H1 (cell line): ENCODE results near the gene GPR156. TPM values are rescaled to one million over a fixed set of nuclear protein-coding genes. Genes with fewer than 3 reads are reported as not detected.

Source experiments
- POU5F1 ChIP-seq: IDR thresholded peaks from 2 replicates; pipeline ENCODE4 v1.6.1; 2011; ENCODE audit warnings: low read depth, mild to moderate bottlenecking, low read length, moderate library complexity
- polyA plus RNA-seq, 7 experiments: library from polyadenylated mRNA; depleted of rRNA in 3 of 7; stranded (reverse) in 5 of 7; unstranded in 2 of 7; fragments of >200 nt in 5 of 7; fragments of 200-250 nt in 2 of 7; gene quantifications; 1 replicate in 5 of 7; 2 replicates in 1 of 7; 4 replicates in 1 of 7; pipeline versions ENCODE4 v1.2.1 to v1.2.3, GENCODE V29; 2011 to 2013; ENCODE audit warnings: missing spikeins in 2 of 7, mixed read lengths in 2 of 7
- total RNA-seq: library from RNA; stranded (reverse); fragmentation: NEBNext Ultra II Directional; extraction: Animal tissue kit (Norgen Biotek cat#: 25700); gene quantifications from 2 replicates; pipeline ENCODE4 v1.2.1, GENCODE V29; 2021

The GPR156 gene
- total and polyA plus RNA-seq, 2 of the 8 experiments (the other 6 are each of a cell fraction or from before 2014, with no cell fraction given) = 1.6 to 1.8 TPM

DNA sequence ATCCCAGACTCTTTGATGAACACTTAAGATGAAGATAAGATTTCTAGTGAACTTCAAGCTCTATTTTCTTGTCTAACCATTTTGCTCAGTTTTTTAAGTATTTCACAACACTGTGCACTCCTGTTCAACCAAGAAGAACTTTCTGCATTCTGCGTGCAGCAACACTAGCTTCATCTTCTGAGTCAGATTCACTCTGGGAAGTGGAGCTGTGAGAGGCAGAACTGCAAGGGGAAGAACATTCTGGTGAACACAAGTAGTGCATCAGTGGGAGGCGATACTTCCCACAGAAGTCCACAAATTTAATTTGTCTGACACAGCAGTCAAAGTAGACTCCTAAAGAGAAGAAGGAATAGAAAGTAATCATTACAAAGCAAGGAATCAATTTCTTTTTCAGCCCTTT, 46.1 kb upstream of the GPR156 start (continued):
- no peak for TF ChIP-seq POU5F1
